GM23338 (cell line): ENCODE results near the gene DSG4. TPM values are rescaled to one million over a fixed set of nuclear protein-coding genes. Genes with fewer than 3 reads are reported as not detected.

Experiments
- ATAC-seq: fragments of 200-7000 bp; cut with Tn5 transposase; 3 replicates; pipeline ENCODE4 v1.9.1; 2020
- DNase-seq: peaks from one replicate; pipeline ENCODE4 v3.0.0-alpha.2; 2015; ENCODE audit warnings: low spot score
- H2AFZ ChIP-seq: fragments of 200-600 bp; sonication (generic); 2 replicates; pipeline ENCODE4 v1.8.0; 2016; ENCODE audit warnings: antibody characterized with exemption, mild to moderate bottlenecking, moderate library complexity
- H3F3A ChIP-seq: fragments of 200-600 bp; sonication (generic); replicated peaks from 2 replicates; pipeline ENCODE4 v1.8.0; 2017; ENCODE audit warnings: antibody characterized with exemption, mixed run types, low read depth
- H3K27ac ChIP-seq: fragments of 200-600 bp; sonication (generic); 2 replicates; pipeline ENCODE4 v1.6.1; 2016; ENCODE audit warnings: low read depth
- H3K27me3 ChIP-seq: fragments of 200-600 bp; sonication (generic); 2 replicates; pipeline ENCODE4 v1.8.0; 2016; ENCODE audit warnings: mild to moderate bottlenecking, mixed run types, moderate library complexity; ENCODE audit not compliant: insufficient read depth
- H3K36me3 ChIP-seq: fragments of 200-600 bp; sonication (generic); 2 replicates; pipeline ENCODE4 v1.8.0; 2016; ENCODE audit warnings: mild to moderate bottlenecking; ENCODE audit not compliant: insufficient read depth
- H3K4me1 ChIP-seq: fragments of 200-600 bp; sonication (generic); 2 replicates; pipeline ENCODE4 v1.8.0; 2016; ENCODE audit warnings: mild to moderate bottlenecking, moderate library complexity; ENCODE audit not compliant: insufficient read depth
- H3K4me2 ChIP-seq: fragments of 200-600 bp; sonication (generic); 2 replicates; pipeline ENCODE4 v1.7.1; 2017; ENCODE audit warnings: mixed run types
- H3K4me3 ChIP-seq: fragments of 200-600 bp; sonication (generic); 2 replicates; pipeline ENCODE4 v1.6.1; 2016; ENCODE audit warnings: mixed run types
- H3K79me2 ChIP-seq: fragments of 200-600 bp; sonication (generic); replicated peaks from 2 replicates; pipeline ENCODE4 v1.8.0; 2017; ENCODE audit warnings: mild to moderate bottlenecking; ENCODE audit not compliant: insufficient read depth
- H3K9me2 ChIP-seq: fragments of 200-600 bp; sonication (generic); 2 replicates; pipeline ENCODE4 v1.8.0; 2017; ENCODE audit not compliant: insufficient read depth
- H4K20me1 ChIP-seq: fragments of 200-600 bp; sonication (generic); replicated peaks from 2 replicates; pipeline ENCODE4 v1.8.0; 2017; ENCODE audit warnings: mild to moderate bottlenecking; ENCODE audit not compliant: insufficient read depth
- H3K27ac Mint-ChIP-seq: 2 replicates; pipeline ENCODE4 v1.8.0; 2020; ENCODE audit warnings: inconsistent platforms, mild to moderate bottlenecking, moderate library complexity, mixed read lengths
- H3K27me3 Mint-ChIP-seq: 3 replicates; pipeline ENCODE4 v1.8.0; 2022; ENCODE audit warnings: low read depth, mild to moderate bottlenecking, moderate library complexity, mixed read lengths, inconsistent platforms; ENCODE audit not compliant: insufficient read depth, poor library complexity
- H3K36me3 Mint-ChIP-seq: 3 replicates; pipeline ENCODE4 v1.8.0; 2021; ENCODE audit warnings: low read depth, mild to moderate bottlenecking, inconsistent platforms, moderate library complexity, mixed read lengths
- H3K4me1 Mint-ChIP-seq: 3 replicates; pipeline ENCODE4 v1.8.0; 2020; ENCODE audit warnings: mild to moderate bottlenecking, inconsistent platforms, mixed read lengths
- H3K4me3 Mint-ChIP-seq: 3 replicates; pipeline ENCODE4 v1.8.0; 2021; ENCODE audit warnings: moderate library complexity, mild to moderate bottlenecking, inconsistent platforms, mixed read lengths
- H3K9me3 Mint-ChIP-seq: 3 replicates; pipeline ENCODE4 v1.8.0; 2020; ENCODE audit warnings: moderate library complexity, mild to moderate bottlenecking, inconsistent platforms, mixed read lengths
- CTCF ChIP-seq, 2 experiments: fragments of 200-600 bp in 1 of 2; sonication (generic) in 1 of 2; conservative IDR thresholded peaks; 2 replicates each; pipeline versions ENCODE4 v1.5.1 to v1.6.1; 2016 to 2017; ENCODE audit warnings: antibody characterized with exemption in 2 of 2, low read depth in 2 of 2, mild to moderate bottlenecking in 2 of 2, moderate library complexity in 1 of 2
- ETS1 ChIP-seq: IDR thresholded peaks from 2 replicates; pipeline ENCODE4 v1.6.1; 2016; ENCODE audit warnings: antibody characterized with exemption
- EZH2phosphoT487 ChIP-seq: fragments of 200-600 bp; sonication (generic); IDR thresholded peaks from one replicate; pipeline ENCODE4 v1.8.1; 2018; ENCODE audit warnings: antibody characterized with exemption; ENCODE audit not compliant: unreplicated experiment
- JUNB ChIP-seq: IDR thresholded peaks from one replicate; pipeline ENCODE4 v1.6.1; 2016; ENCODE audit warnings: antibody characterized with exemption; ENCODE audit not compliant: unreplicated experiment
- NANOG ChIP-seq: IDR thresholded peaks from 2 replicates; pipeline ENCODE4 v1.6.1; 2016; ENCODE audit warnings: antibody characterized with exemption, borderline replicate concordance
- POLR2AphosphoS5 ChIP-seq: IDR thresholded peaks from 2 replicates; pipeline ENCODE4 v1.6.1; 2016; ENCODE audit warnings: antibody characterized with exemption, low read depth
- REST ChIP-seq: IDR thresholded peaks from one replicate; pipeline ENCODE4 v1.6.1; 2018; ENCODE audit warnings: antibody characterized with exemption; ENCODE audit not compliant: unreplicated experiment
- STAT1 ChIP-seq: IDR thresholded peaks from one replicate; pipeline ENCODE4 v1.6.1; 2016; ENCODE audit warnings: antibody characterized with exemption; ENCODE audit not compliant: unreplicated experiment
- ZNF114 ChIP-seq: fragments of 250-450 bp; sonication (Bioruptor Pico); IDR thresholded peaks from 2 replicates; pipeline ENCODE4 v1.5.0; 2020; ENCODE audit warnings: mild to moderate bottlenecking, moderate library complexity
- ZNF331 ChIP-seq: fragments of 250-450 bp; sonication (Bioruptor Pico); IDR thresholded peaks from 2 replicates; pipeline ENCODE4 v1.5.0; 2020; ENCODE audit warnings: low read depth, mild to moderate bottlenecking, moderate library complexity
- ZNF462 ChIP-seq: fragments of 250-450 bp; sonication (Bioruptor Pico); IDR thresholded peaks from 2 replicates; pipeline ENCODE4 v1.5.0; 2020; ENCODE audit warnings: mild to moderate bottlenecking, moderate library complexity
- polyA plus RNA-seq: library from polyadenylated mRNA; unstranded; fragments of >200 nt; fragmentation: Nextera tagmentation; extraction: Ambion mirVana; gene quantifications from 2 replicates; pipeline ENCODE4 v1.2.1, GENCODE V29; 2016
- total RNA-seq: library from RNA; depleted of rRNA; stranded (reverse); fragments of >200 nt; shearing (Covaris generic); gene quantifications from 2 replicates; pipeline ENCODE4 v1.2.3, GENCODE V29; 2014

Gene DSG4
- total and polyA plus RNA-seq, 2 experiments from 2014 or later: not detected

GRCh38 chr18:31369478-31369877 is 7.1 kb upstream of the DSG4 start:
- H3K4me3 ChIP-seq: no peak overlapping the region
- H3K4me1 ChIP-seq: no peaks in the 10 kb centered on the region
- no peaks in the 10 kb centered on the region for H3K79me2 ChIP-seq
- H3K27me3 ChIP-seq: no peaks in the 10 kb centered on the region
- no peaks in the 10 kb centered on the region for H3F3A ChIP-seq
- no peak for DNase-seq
- H3K4me2 ChIP-seq: no peak overlapping the region
- no peak overlapping the region for H3K4me3 Mint-ChIP-seq
- no peaks in the 10 kb centered on the region for H3K9me2 ChIP-seq
- H4K20me1 ChIP-seq: no peaks in the 10 kb centered on the region
- no peak overlapping the region for H3K27ac ChIP-seq
- H3K27ac Mint-ChIP-seq: no peak overlapping the region
- no peaks in the 10 kb centered on the region for H3K27me3 Mint-ChIP-seq
- no peaks in the 10 kb centered on the region for H3K9me3 Mint-ChIP-seq
- H3K4me1 Mint-ChIP-seq: no peaks in the 10 kb centered on the region
- no peaks in the 10 kb centered on the region for H3K36me3 ChIP-seq
- H2AFZ ChIP-seq: no peak overlapping the region
- H3K36me3 Mint-ChIP-seq: no peaks in the 10 kb centered on the region
- no peak for ATAC-seq
- no peak for TF ChIP-seq ZNF331

GRCh38 chr18:31371989-31372388 is 4.6 kb upstream of the DSG4 start:
- no peak overlapping the region for H3K4me3 Mint-ChIP-seq
- ATAC-seq (no peak), DNase-seq (no peak)
- H3K27ac Mint-ChIP-seq: no peak overlapping the region
- no peaks in the 10 kb centered on the region for H3K4me1 Mint-ChIP-seq
- no peaks in the 10 kb centered on the region for H3K36me3 Mint-ChIP-seq
- H3K27ac ChIP-seq: no peak overlapping the region
- no peak overlapping the region for H3K4me3 ChIP-seq
- H3F3A ChIP-seq: no peaks in the 10 kb centered on the region
- no peaks in the 10 kb centered on the region for H3K36me3 ChIP-seq
- H3K4me1 ChIP-seq: no peaks in the 10 kb centered on the region
- H4K20me1 ChIP-seq: no peaks in the 10 kb centered on the region
- no peaks in the 10 kb centered on the region for H3K9me2 ChIP-seq
- H3K79me2 ChIP-seq: no peaks in the 10 kb centered on the region
- no peaks in the 10 kb centered on the region for H3K27me3 Mint-ChIP-seq
- H3K9me3 Mint-ChIP-seq: no peaks in the 10 kb centered on the region
- H3K4me2 ChIP-seq: no peak overlapping the region
- H2AFZ ChIP-seq: no peak overlapping the region
- no peaks in the 10 kb centered on the region for H3K27me3 ChIP-seq
- no peak for TF ChIP-seq STAT1
- no peak for TF ChIP-seq EZH2phosphoT487
- TF ChIP-seq POLR2AphosphoS5: no peak
- no peak for TF ChIP-seq REST
- TF ChIP-seq CTCF (conservative IDR thresholded peaks at IDR 0.05; ENCODE audit: low read depth in 2 of 2): no peak
- no peak for TF ChIP-seq ZNF331
- no peak for TF ChIP-seq ZNF114
- TF ChIP-seq ETS1: no peak
- no peak for TF ChIP-seq NANOG
- no peak for TF ChIP-seq ZNF462 (CRISPR knock-in tag)
- TF ChIP-seq JUNB: no peak
